Tibial nerve (tissue), 4 donors: ENCODE results near the gene PPIF.

Source experiments
- CTCF ChIP-seq, 5 experiments: fragments of 200-600 bp in 3 of 5; fragments of 450-650 bp in 2 of 5; sonication (generic) in 3 of 5; IDR thresholded peaks; one replicate each; pipeline ENCODE4 v1.5.1; 2016 to 2019; ENCODE audit warnings: antibody characterized with exemption in 5 of 5, mild to moderate bottlenecking in 3 of 5, moderate library complexity in 2 of 5
- EP300 ChIP-seq, 2 donors: sonication (generic); formaldehyde crosslinking; IDR thresholded peaks; one replicate each; pipeline ENCODE4 v1.6.1; 2017; ENCODE audit warnings: antibody characterized with exemption in 2 of 2, mild to moderate bottlenecking in 1 of 2
- POLR2A ChIP-seq, 2 donors: fragments of 450-650 bp; IDR thresholded peaks; one replicate each; pipeline ENCODE4 v1.6.1; 2017; ENCODE audit warnings: antibody characterized with exemption in 2 of 2, mild to moderate bottlenecking in 2 of 2, moderate library complexity in 2 of 2

DNA sequence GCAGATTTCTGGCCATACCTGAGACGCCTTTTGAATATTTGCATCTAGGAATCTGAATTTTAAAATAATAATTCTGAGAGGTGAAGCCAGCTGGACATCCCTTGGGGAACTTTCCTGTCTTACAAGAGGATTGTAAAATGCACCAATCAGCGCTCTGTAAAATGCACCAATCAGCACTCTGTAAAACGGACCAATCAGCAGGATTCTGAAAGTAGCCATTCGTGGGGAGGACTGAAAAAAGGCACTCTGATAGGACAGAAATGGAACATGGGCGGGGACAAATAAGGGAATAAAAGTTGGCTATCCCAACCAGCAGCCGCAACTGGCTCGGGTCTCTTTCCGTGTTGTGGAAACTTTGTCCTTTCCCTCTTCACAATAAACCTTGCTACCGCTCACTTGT is 9.9 kb downstream of the PPIF start:
- TF ChIP-seq POLR2A (IDR thresholded peaks at IDR 0.05) (no peak), CTCF (IDR thresholded peaks at IDR 0.05) (no peak), EP300 (IDR thresholded peaks at IDR 0.05) (no peak)
